GM23338 (cell line): Measurements from ENCODE around the gene FKRP. TPM values are rescaled to one million over a fixed set of nuclear protein-coding genes. Genes with fewer than 3 reads are reported as not detected.

ENCODE experiments used
- ATAC-seq: fragments of 200-7000 bp; cut with Tn5 transposase; 3 replicates; pipeline ENCODE4 v1.9.1; 2020
- DNase-seq: peaks from one replicate; pipeline ENCODE4 v3.0.0-alpha.2; 2015; ENCODE audit warnings: low spot score
- H2AFZ ChIP-seq: fragments of 200-600 bp; sonication (generic); 2 replicates; pipeline ENCODE4 v1.8.0; 2016; ENCODE audit warnings: antibody characterized with exemption, mild to moderate bottlenecking, moderate library complexity
- H3F3A ChIP-seq: fragments of 200-600 bp; sonication (generic); replicated peaks from 2 replicates; pipeline ENCODE4 v1.8.0; 2017; ENCODE audit warnings: antibody characterized with exemption, mixed run types, low read depth
- H3K27ac ChIP-seq: fragments of 200-600 bp; sonication (generic); 2 replicates; pipeline ENCODE4 v1.6.1; 2016; ENCODE audit warnings: low read depth
- H3K27me3 ChIP-seq: fragments of 200-600 bp; sonication (generic); 2 replicates; pipeline ENCODE4 v1.8.0; 2016; ENCODE audit warnings: mild to moderate bottlenecking, mixed run types, moderate library complexity; ENCODE audit not compliant: insufficient read depth
- H3K36me3 ChIP-seq: fragments of 200-600 bp; sonication (generic); 2 replicates; pipeline ENCODE4 v1.8.0; 2016; ENCODE audit warnings: mild to moderate bottlenecking; ENCODE audit not compliant: insufficient read depth
- H3K4me1 ChIP-seq: fragments of 200-600 bp; sonication (generic); 2 replicates; pipeline ENCODE4 v1.8.0; 2016; ENCODE audit warnings: mild to moderate bottlenecking, moderate library complexity; ENCODE audit not compliant: insufficient read depth
- H3K4me2 ChIP-seq: fragments of 200-600 bp; sonication (generic); 2 replicates; pipeline ENCODE4 v1.7.1; 2017; ENCODE audit warnings: mixed run types
- H3K4me3 ChIP-seq: fragments of 200-600 bp; sonication (generic); 2 replicates; pipeline ENCODE4 v1.6.1; 2016; ENCODE audit warnings: mixed run types
- H3K79me2 ChIP-seq: fragments of 200-600 bp; sonication (generic); replicated peaks from 2 replicates; pipeline ENCODE4 v1.8.0; 2017; ENCODE audit warnings: mild to moderate bottlenecking; ENCODE audit not compliant: insufficient read depth
- H3K9me2 ChIP-seq: fragments of 200-600 bp; sonication (generic); 2 replicates; pipeline ENCODE4 v1.8.0; 2017; ENCODE audit not compliant: insufficient read depth
- H4K20me1 ChIP-seq: fragments of 200-600 bp; sonication (generic); replicated peaks from 2 replicates; pipeline ENCODE4 v1.8.0; 2017; ENCODE audit warnings: mild to moderate bottlenecking; ENCODE audit not compliant: insufficient read depth
- H3K27ac Mint-ChIP-seq: 2 replicates; pipeline ENCODE4 v1.8.0; 2020; ENCODE audit warnings: inconsistent platforms, mild to moderate bottlenecking, moderate library complexity, mixed read lengths
- H3K27me3 Mint-ChIP-seq: 3 replicates; pipeline ENCODE4 v1.8.0; 2022; ENCODE audit warnings: low read depth, mild to moderate bottlenecking, moderate library complexity, mixed read lengths, inconsistent platforms; ENCODE audit not compliant: insufficient read depth, poor library complexity
- H3K36me3 Mint-ChIP-seq: 3 replicates; pipeline ENCODE4 v1.8.0; 2021; ENCODE audit warnings: low read depth, mild to moderate bottlenecking, inconsistent platforms, moderate library complexity, mixed read lengths
- H3K4me1 Mint-ChIP-seq: 3 replicates; pipeline ENCODE4 v1.8.0; 2020; ENCODE audit warnings: mild to moderate bottlenecking, inconsistent platforms, mixed read lengths
- H3K4me3 Mint-ChIP-seq: 3 replicates; pipeline ENCODE4 v1.8.0; 2021; ENCODE audit warnings: moderate library complexity, mild to moderate bottlenecking, inconsistent platforms, mixed read lengths
- H3K9me3 Mint-ChIP-seq: 3 replicates; pipeline ENCODE4 v1.8.0; 2020; ENCODE audit warnings: moderate library complexity, mild to moderate bottlenecking, inconsistent platforms, mixed read lengths
- CREB1 ChIP-seq: fragments of 250-450 bp; sonication (Bioruptor Pico); IDR thresholded peaks from 2 replicates; pipeline ENCODE4 v1.5.0; 2020; ENCODE audit warnings: low read depth, mild to moderate bottlenecking, moderate library complexity
- EZH2phosphoT487 ChIP-seq: fragments of 200-600 bp; sonication (generic); IDR thresholded peaks from one replicate; pipeline ENCODE4 v1.8.1; 2018; ENCODE audit warnings: antibody characterized with exemption; ENCODE audit not compliant: unreplicated experiment
- REST ChIP-seq: IDR thresholded peaks from one replicate; pipeline ENCODE4 v1.6.1; 2018; ENCODE audit warnings: antibody characterized with exemption; ENCODE audit not compliant: unreplicated experiment
- ZNF114 ChIP-seq: fragments of 250-450 bp; sonication (Bioruptor Pico); IDR thresholded peaks from 2 replicates; pipeline ENCODE4 v1.5.0; 2020; ENCODE audit warnings: mild to moderate bottlenecking, moderate library complexity
- ZNF331 ChIP-seq: fragments of 250-450 bp; sonication (Bioruptor Pico); IDR thresholded peaks from 2 replicates; pipeline ENCODE4 v1.5.0; 2020; ENCODE audit warnings: low read depth, mild to moderate bottlenecking, moderate library complexity
- microRNA counts: library from miRNA; unstranded; fragments of <30 nt; microRNA quantifications from one replicate; lab custom pipeline; 2017
- microRNA-seq: library from miRNA; unstranded; fragments of <30 nt; microRNA quantifications from one replicate; pipeline ENCODE4, GENCODE V29; 2017
- polyA plus RNA-seq: library from polyadenylated mRNA; unstranded; fragments of >200 nt; fragmentation: Nextera tagmentation; extraction: Ambion mirVana; gene quantifications from 2 replicates; pipeline ENCODE4 v1.2.1, GENCODE V29; 2016
- small RNA-seq: library from RNA; depleted of rRNA; stranded (forward); fragments of <200 nt; gene quantifications from one replicate; pipeline ENCODE3, GENCODE V24; 2014; ENCODE audit warnings: low replicate concordance
- total RNA-seq: library from RNA; depleted of rRNA; stranded (reverse); fragments of >200 nt; shearing (Covaris generic); gene quantifications from 2 replicates; pipeline ENCODE4 v1.2.3, GENCODE V29; 2014; rRNA removed
- TF ChIP-seq, protein P1 (sequence below): fragments of 250-450 bp; sonication (Bioruptor Pico); IDR thresholded peaks from 2 replicates; pipeline ENCODE4 v1.5.0; 2020; ENCODE audit warnings: mild to moderate bottlenecking, moderate library complexity

FKRP gene
- total and polyA plus RNA-seq, 2 experiments from 2014 or later, result 11.5 to 31.9 TPM

DNA sequence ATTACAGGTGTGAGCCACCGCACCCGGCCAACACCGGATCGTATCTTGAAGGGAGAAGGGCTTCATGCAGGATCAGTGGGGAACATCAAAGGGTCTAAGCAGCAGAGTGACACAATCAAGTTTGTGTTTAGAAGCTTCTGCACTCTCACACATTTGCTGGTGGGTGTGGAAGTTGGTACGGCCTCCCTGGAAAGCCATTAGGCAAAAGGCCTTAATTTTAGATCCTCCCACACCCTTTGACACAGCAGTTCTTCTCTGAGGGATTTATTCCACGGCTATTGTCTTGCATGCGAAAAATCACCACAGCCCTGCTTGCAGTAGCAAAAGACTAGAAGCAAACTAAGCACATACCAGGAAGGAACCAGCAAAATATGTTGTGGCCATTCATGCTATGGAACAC lies 60.8 kb downstream of the FKRP start:
- Histone ChIP-seq H3K27me3 (no peaks in the 10 kb centered on the region), H3K4me3 (no peak overlapping the region), H3K36me3 (no peaks in the 10 kb centered on the region), H2AFZ (no peak overlapping the region), H3K4me2 (no peak overlapping the region), H4K20me1 (no peaks in the 10 kb centered on the region), H3K79me2 (no peaks in the 10 kb centered on the region), H3K4me1 (no peaks in the 10 kb centered on the region), H3K9me2 (no peaks in the 10 kb centered on the region), H3F3A (no peaks in the 10 kb centered on the region), H3K27ac (no peak overlapping the region)
- DNase-seq, result no peak
- no peaks in the 10 kb centered on the region for H3K27me3 Mint-ChIP-seq
- TF ChIP-seq, protein P1, sequence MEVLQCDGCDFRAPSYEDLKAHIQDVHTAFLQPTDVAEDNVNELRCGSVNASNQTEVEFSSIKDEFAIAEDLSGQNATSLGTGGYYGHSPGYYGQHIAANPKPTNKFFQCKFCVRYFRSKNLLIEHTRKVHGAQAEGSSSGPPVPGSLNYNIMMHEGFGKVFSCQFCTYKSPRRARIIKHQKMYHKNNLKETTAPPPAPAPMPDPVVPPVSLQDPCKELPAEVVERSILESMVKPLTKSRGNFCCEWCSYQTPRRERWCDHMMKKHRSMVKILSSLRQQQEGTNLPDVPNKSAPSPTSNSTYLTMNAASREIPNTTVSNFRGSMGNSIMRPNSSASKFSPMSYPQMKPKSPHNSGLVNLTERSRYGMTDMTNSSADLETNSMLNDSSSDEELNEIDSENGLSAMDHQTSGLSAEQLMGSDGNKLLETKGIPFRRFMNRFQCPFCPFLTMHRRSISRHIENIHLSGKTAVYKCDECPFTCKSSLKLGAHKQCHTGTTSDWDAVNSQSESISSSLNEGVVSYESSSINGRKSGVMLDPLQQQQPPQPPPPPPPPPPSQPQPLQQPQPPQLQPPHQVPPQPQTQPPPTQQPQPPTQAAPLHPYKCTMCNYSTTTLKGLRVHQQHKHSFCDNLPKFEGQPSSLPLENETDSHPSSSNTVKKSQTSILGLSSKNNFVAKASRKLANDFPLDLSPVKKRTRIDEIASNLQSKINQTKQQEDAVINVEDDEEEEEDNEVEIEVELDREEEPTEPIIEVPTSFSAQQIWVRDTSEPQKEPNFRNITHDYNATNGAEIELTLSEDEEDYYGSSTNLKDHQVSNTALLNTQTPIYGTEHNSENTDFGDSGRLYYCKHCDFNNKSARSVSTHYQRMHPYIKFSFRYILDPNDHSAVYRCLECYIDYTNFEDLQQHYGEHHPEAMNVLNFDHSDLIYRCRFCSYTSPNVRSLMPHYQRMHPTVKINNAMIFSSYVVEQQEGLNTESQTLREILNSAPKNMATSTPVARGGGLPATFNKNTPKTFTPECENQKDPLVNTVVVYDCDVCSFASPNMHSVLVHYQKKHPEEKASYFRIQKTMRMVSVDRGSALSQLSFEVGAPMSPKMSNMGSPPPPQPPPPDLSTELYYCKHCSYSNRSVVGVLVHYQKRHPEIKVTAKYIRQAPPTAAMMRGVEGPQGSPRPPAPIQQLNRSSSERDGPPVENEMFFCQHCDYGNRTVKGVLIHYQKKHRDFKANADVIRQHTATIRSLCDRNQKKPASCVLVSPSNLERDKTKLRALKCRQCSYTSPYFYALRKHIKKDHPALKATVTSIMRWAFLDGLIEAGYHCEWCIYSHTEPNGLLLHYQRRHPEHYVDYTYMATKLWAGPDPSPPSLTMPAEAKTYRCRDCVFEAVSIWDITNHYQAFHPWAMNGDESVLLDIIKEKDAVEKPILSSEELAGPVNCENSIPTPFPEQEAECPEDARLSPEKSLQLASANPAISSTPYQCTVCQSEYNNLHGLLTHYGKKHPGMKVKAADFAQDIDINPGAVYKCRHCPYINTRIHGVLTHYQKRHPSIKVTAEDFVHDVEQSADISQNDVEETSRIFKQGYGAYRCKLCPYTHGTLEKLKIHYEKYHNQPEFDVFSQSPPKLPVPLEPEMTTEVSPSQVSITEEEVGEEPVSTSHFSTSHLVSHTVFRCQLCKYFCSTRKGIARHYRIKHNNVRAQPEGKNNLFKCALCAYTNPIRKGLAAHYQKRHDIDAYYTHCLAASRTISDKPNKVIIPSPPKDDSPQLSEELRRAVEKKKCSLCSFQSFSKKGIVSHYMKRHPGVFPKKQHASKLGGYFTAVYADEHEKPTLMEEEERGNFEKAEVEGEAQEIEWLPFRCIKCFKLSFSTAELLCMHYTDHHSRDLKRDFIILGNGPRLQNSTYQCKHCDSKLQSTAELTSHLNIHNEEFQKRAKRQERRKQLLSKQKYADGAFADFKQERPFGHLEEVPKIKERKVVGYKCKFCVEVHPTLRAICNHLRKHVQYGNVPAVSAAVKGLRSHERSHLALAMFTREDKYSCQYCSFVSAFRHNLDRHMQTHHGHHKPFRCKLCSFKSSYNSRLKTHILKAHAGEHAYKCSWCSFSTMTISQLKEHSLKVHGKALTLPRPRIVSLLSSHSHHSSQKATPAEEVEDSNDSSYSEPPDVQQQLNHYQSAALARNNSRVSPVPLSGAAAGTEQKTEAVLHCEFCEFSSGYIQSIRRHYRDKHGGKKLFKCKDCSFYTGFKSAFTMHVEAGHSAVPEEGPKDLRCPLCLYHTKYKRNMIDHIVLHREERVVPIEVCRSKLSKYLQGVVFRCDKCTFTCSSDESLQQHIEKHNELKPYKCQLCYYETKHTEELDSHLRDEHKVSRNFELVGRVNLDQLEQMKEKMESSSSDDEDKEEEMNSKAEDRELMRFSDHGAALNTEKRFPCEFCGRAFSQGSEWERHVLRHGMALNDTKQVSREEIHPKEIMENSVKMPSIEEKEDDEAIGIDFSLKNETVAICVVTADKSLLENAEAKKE (CRISPR knock-in tag), result no peak
- TF ChIP-seq ZNF114 (no peak), ZNF331 (no peak), CREB1 (CRISPR knock-in tag) (no peak), EZH2phosphoT487 (no peak), REST (no peak)
- ATAC-seq, result no peak
- no peak overlapping the region for H3K27ac Mint-ChIP-seq
- H3K9me3 Mint-ChIP-seq, result no peaks in the 10 kb centered on the region
- H3K4me3 Mint-ChIP-seq, result no peak overlapping the region
- no peaks in the 10 kb centered on the region for H3K4me1 Mint-ChIP-seq
- H3K36me3 Mint-ChIP-seq, result no peaks in the 10 kb centered on the region

MicroRNAs encoded within 50 kb of the gene (microRNA counts, 767-probe panel; counts per million panel counts)
- not detected for microRNA hsa-miR-320e (lab: Ali Mortazavi, UCI)

Small RNAs within 50 kb of the gene (microRNA-seq; reads per million reads assigned to microRNA genes)
- gene MIR320E, result 0.66 reads per million

Small RNAs within 50 kb of the gene (small RNA-seq; reads per million reads assigned to genes)
- gene MIR320E (not detected), gene RF00019 (not detected)

Other genes starting within 250 kb of the FKRP start
- gene CALM3, start 144.7 kb upstream of the FKRP start, total RNA-seq, result 193 and 215 TPM in 2 replicates
- 143 and 148 TPM in 2 replicates for gene CALM3, start 144.7 kb upstream of the FKRP start, polyA plus RNA-seq
- gene PTGIR, start 121.0 kb upstream of the FKRP start, total RNA-seq, result not detected in 2 replicates
- not detected in 2 replicates for gene PTGIR, start 121.0 kb upstream of the FKRP start, polyA plus RNA-seq
- not detected in 2 replicates for gene GNG8, start 109.9 kb upstream of the FKRP start, total RNA-seq
- 5.7 and 5.9 TPM in 2 replicates for gene GNG8, start 109.9 kb upstream of the FKRP start, polyA plus RNA-seq
- 1.2 and 2.6 TPM in 2 replicates for gene DACT3, start 84.9 kb upstream of the FKRP start, total RNA-seq
- gene DACT3, start 84.9 kb upstream of the FKRP start, polyA plus RNA-seq, result 0.75 and 0.78 TPM in 2 replicates
- 66.6 and 68.0 TPM in 2 replicates for gene PRKD2, start 28.9 kb upstream of the FKRP start, total RNA-seq
- 53.8 and 53.9 TPM in 2 replicates for gene PRKD2, start 28.9 kb upstream of the FKRP start, polyA plus RNA-seq
- gene STRN4, start 393 bp downstream of the FKRP start, total RNA-seq, result 131 and 140 TPM in 2 replicates
- gene STRN4, start 393 bp downstream of the FKRP start, polyA plus RNA-seq, result 58.0 and 62.1 TPM in 2 replicates
- 249 and 272 TPM in 2 replicates for gene SLC1A5, start 42.5 kb downstream of the FKRP start, total RNA-seq
- 103 and 109 TPM in 2 replicates for gene SLC1A5, start 42.5 kb downstream of the FKRP start, polyA plus RNA-seq
- 115 and 140 TPM in 2 replicates for gene AP2S1, start 104.8 kb downstream of the FKRP start, total RNA-seq
- gene AP2S1, start 104.8 kb downstream of the FKRP start, polyA plus RNA-seq, result 278 and 299 TPM in 2 replicates
- gene ARHGAP35, start 114.9 kb downstream of the FKRP start, total RNA-seq, result 49.4 and 57.7 TPM in 2 replicates
- gene ARHGAP35, start 114.9 kb downstream of the FKRP start, polyA plus RNA-seq, result 13.6 and 14.4 TPM in 2 replicates